ENCODE data around the gene TOGARAM1.

The TOGARAM1 gene

GRCh38 chr14:44961554-44962333, at the start of gene TOGARAM1, which contains the start of gene KLHL28:
TSS of gene TOGARAM1 (plus strand) at chr14:44962190. CDS start at chr14:44962422, 232 bp downstream.
TSS of gene KLHL28 (minus strand) at chr14:44961947. CDS start at chr14:44945928, 16,019 bp downstream.
- no peaks in the 10 kb centered on the region for H3K27me3 ChIP-seq (ENCODE audit: insufficient read depth, low read depth, severe bottlenecking)
- TF ChIP-seq CTCF (IDR thresholded peaks at IDR 0.05; ENCODE audit: low read depth, low read length): no peak
- DNase-seq: peak; percentile 96

GRCh38 chr14:44914849-44915248, 47.1 kb upstream of the TOGARAM1 start:
- H3K36me3 ChIP-seq: no peaks in the 10 kb centered on the region
- no peak overlapping the region for H3K4me3 ChIP-seq (ENCODE audit: low read depth, low read length)
- no peak for TF ChIP-seq CTCF (IDR thresholded peaks at IDR 0.05; ENCODE audit: low read depth, low read length)
- no peak overlapping the region for H3K27ac ChIP-seq
- no peaks in the 10 kb centered on the region for H3K27me3 ChIP-seq (ENCODE audit: insufficient read depth, low read depth, severe bottlenecking)
- H3K9me3 ChIP-seq (ENCODE audit: severe bottlenecking): no peaks in the 10 kb centered on the region
- no peak for DNase-seq

More at GRCh38 chr14:44961554-44962333, at the start of gene TOGARAM1, which contains the start of gene KLHL28:
- Histone ChIP-seq H3K4me3 (ENCODE audit: low read depth, low read length) (peak within 1 kb of the TSS; percentile 68), H3K36me3 (no peaks in the 10 kb centered on the region; the same call in 1 of the 2 replicates), H3K9me3 (ENCODE audit: severe bottlenecking) (peaks cover 20% of the 10 kb centered on the region), H3K27ac (peak within 1 kb of the TSS; percentile 83)

- H3K9me3 ChIP-seq (ENCODE audit: severe bottlenecking): no peaks in the 10 kb centered on the region
- H3K4me3 ChIP-seq (ENCODE audit: low read depth, low read length): no peak overlapping the region
- DNase-seq: no peak
- no peaks in the 10 kb centered on the region; the same call in 1 of the 2 replicates for H3K36me3 ChIP-seq
- H3K27me3 ChIP-seq (ENCODE audit: insufficient read depth, low read depth, severe bottlenecking): no peaks in the 10 kb centered on the region
- no peak for TF ChIP-seq CTCF (IDR thresholded peaks at IDR 0.05; ENCODE audit: low read depth, low read length)
- no peak overlapping the region for H3K27ac ChIP-seq
These were observed 33.2 kb upstream of the TOGARAM1 start for GRCh38 chr14:44928793-44929192.

- TF ChIP-seq CTCF (IDR thresholded peaks at IDR 0.05; ENCODE audit: low read depth, low read length): no peak
- Histone ChIP-seq H3K4me3 (ENCODE audit: low read depth, low read length) (no peak overlapping the region), H3K27ac (no peak overlapping the region), H3K9me3 (ENCODE audit: severe bottlenecking) (no peaks in the 10 kb centered on the region), H3K27me3 (ENCODE audit: insufficient read depth, low read depth, severe bottlenecking) (no peaks in the 10 kb centered on the region), H3K36me3 (peaks cover 3% of the 10 kb centered on the region)
- DNase-seq: no peak
These were observed 26.8 kb upstream of the TOGARAM1 start for GRCh38 chr14:44935155-44935554.

GRCh38 chr14:44937547-44937946, 24.4 kb upstream of the TOGARAM1 start:
- H3K27me3 ChIP-seq (ENCODE audit: insufficient read depth, low read depth, severe bottlenecking): no peaks in the 10 kb centered on the region
- DNase-seq: no peak
- no peak overlapping the region for H3K4me3 ChIP-seq (ENCODE audit: low read depth, low read length)
- no peak for TF ChIP-seq CTCF (IDR thresholded peaks at IDR 0.05; ENCODE audit: low read depth, low read length)
- no peaks in the 10 kb centered on the region for H3K9me3 ChIP-seq (ENCODE audit: severe bottlenecking)
- H3K36me3 ChIP-seq: peaks cover 3% of the 10 kb centered on the region; the same call in 1 of the 2 replicates
- H3K27ac ChIP-seq: no peak overlapping the region
